ENCODE data around the gene CRELD1.
A peak's percentile ranks its signal among the peaks of the same experiment; 100 is the strongest.

Gene CRELD1

DNA sequence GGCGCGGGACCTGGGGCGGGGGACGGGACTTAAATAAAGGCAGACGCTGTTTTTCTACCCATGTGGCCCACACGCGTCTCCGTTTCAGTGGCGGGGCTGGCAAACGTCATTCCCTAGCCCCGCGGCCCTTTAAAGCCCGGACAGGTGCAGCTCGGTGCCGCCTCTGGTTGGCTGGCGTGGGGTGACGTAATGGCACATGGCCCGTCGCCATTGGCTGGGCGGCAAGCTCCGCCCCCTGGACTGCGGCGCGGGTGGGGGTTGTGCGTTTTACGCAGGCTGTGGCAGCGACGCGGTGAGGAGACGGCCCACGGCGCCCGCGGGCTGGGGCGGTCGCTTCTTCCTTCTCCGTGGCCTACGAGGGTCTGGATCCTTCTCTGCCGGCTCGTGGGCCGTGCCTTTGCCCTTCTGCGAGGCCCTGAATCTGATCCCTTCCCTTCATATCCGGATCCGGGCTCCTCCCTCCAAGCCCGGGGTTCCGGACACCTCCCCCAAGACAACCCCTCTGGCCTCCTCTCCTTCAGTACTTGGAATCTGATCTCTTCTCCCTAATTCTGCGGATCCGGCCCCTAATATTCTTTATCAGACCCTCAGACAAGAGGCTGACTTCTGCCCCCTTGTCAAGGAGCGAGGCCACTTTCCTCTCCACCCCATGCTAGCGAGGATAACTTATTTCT, at the start of gene CRELD1:
Gene CRELD1 (plus strand): TSS at position 274 of the 674 bp plus-strand sequence. CDS start 605 bp downstream, outside the sequence.
- H3K4me3 ChIP-seq (ENCODE audit: low read depth, low read length), result peak within 1 kb of the TSS; percentile 76
- no peak for TF ChIP-seq CTCF (IDR thresholded peaks at IDR 0.05; ENCODE audit: low read depth, low read length)

GRCh38 chr3:9884555-9885165, 49.0 kb upstream of the CRELD1 start:
- TF ChIP-seq CTCF (IDR thresholded peaks at IDR 0.05; ENCODE audit: low read depth, low read length), result no peak
- H3K4me3 ChIP-seq (ENCODE audit: low read depth, low read length), result no peak overlapping the region

DNA sequence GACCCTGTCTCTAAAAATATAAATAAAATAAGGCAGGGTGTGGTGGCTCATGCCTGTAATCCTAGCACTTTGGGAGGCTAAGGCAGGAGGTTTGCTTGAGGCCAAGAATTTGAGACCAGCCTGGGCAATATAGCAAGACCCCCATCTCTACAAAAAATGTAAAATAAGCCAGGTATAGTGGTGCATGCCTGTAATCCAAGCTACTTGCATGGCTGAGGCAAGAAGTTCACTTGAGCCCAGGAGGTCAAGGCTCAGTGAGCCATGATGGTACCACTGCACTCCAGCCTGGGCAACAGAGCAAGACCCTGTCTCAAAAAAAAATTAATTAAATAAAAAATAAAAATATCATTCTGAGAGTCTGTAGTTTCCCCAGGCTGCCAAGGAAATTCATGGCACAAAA, 47.3 kb upstream of the CRELD1 start:
- no peak overlapping the region for H3K4me3 ChIP-seq (ENCODE audit: low read depth, low read length)
- no peak for TF ChIP-seq CTCF (IDR thresholded peaks at IDR 0.05; ENCODE audit: low read depth, low read length)

- H3K4me3 ChIP-seq (ENCODE audit: low read depth, low read length), result no peak overlapping the region
- no peak for TF ChIP-seq CTCF (IDR thresholded peaks at IDR 0.05; ENCODE audit: low read depth, low read length)
Observed at GRCh38 chr3:9887480-9887879, 46.2 kb upstream of the CRELD1 start.

DNA sequence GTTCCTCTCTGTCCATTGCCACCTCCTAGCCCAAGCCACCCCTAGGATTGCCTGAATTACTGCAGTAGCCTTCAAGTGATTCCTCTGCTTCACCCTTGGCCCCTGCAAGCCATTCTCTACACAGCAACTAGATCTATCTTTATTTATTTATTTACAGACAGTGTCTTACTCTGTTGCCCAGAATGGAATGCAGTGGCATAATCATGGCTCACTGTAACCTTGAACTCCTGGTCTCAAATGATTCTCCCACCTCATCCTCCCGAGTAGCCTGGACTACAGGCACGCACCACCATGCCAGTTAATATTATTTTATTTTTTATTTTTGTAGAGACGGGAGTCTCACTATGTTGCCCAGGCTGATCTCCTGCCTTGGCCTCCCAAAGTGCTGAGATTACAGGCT, 45.1 kb upstream of the CRELD1 start:
- H3K4me3 ChIP-seq (ENCODE audit: low read depth, low read length), result no peak overlapping the region
- no peak for TF ChIP-seq CTCF (IDR thresholded peaks at IDR 0.05; ENCODE audit: low read depth, low read length)

GRCh38 chr3:9889405-9889804, 44.2 kb upstream of the CRELD1 start:
- no peak for TF ChIP-seq CTCF (IDR thresholded peaks at IDR 0.05; ENCODE audit: low read depth, low read length)
- no peak overlapping the region for H3K4me3 ChIP-seq (ENCODE audit: low read depth, low read length)

DNA sequence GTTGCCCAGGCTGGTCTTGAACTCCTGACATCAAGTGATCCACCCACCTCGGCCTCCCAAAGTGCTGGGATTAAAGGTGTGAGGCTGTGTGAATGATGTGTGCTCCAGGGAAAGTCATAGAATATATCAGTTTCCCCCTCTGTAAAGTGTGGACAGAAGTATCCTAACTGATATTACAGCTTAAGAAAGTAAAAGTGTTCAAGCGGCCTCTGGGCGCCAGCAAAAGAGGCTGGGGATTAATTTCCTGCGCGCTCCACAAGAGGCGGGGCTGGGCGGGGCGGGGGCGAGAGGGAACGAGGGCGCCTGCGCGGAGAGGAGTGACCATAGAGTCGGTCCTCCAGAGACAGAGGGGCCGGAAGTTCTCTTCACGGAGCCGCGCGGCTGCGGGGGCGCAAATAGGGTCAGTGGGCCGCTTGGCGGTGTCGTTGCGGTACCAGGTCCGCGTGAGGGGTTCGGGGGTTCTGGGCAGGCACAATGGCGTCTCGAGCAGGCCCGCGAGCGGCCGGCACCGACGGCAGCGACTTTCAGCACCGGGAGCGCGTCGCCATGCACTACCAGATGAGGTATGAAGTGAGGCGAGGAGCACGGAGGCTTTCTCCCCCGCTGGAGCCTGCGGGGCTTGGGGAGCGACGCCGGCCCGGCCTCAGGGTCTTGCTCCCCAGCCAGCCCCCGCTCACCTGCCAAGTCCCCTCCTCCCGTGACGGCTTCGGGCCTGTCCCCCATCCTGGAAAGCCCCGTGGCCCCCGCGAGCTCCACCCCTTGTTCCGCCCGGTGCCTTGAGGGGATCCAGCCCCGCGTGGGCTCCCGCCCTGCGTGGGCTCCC, 43.2 kb upstream of the CRELD1 start, which contains the start of gene JAGN1:
Gene JAGN1 (plus strand): TSS at position 362 of the 823 bp plus-strand sequence. CDS start 113 bp downstream, at position 475.
- H3K4me3 ChIP-seq (ENCODE audit: low read depth, low read length), result peak within 1 kb of the TSS; percentile 91
- no peak for TF ChIP-seq CTCF (IDR thresholded peaks at IDR 0.05; ENCODE audit: low read depth, low read length)

Data from WI38 (cell line).